Endothelial cell of umbilical vein (primary cell): ENCODE data around the gene C3orf20. TPM values are rescaled to one million over a fixed set of nuclear protein-coding genes. Genes with fewer than 3 reads are reported as not detected.

Source experiments
- BruUV-seq: library from RNA; stranded (reverse); fragments of 400-500 nt; replicated peaks from 2 replicates; lab custom pipeline; 2021; lab: Mats Ljungman, UMichigan
- CTCF ChIA-PET: fragments of 300-600, 350-600 bp; sonication (Branson Sonifier 250); formaldehyde crosslinking; loops from one replicate; lab custom pipeline; 2021; ENCODE audit warnings: antibody characterized with exemption, inconsistent platforms; lab: Charles Lee
- POLR2A ChIA-PET: fragments of 300-600, 350-600 bp; sonication (Branson Sonifier 250); formaldehyde crosslinking; loops from one replicate; lab custom pipeline; 2021; ENCODE audit warnings: antibody characterized with exemption, inconsistent platforms; lab: Charles Lee
- DNase-seq: peaks from one replicate; pipeline ENCODE4 v3.0.0-alpha.2; 2011; ENCODE audit warnings: low read depth, low spot score
- FAIRE-seq: peaks from 2 replicates; lab custom pipeline; 2011; peaks lifted over from hg19 to GRCh38; lab: Jason Lieb, UNC
- H2AFZ ChIP-seq: 2 replicates; pipeline ENCODE4 v1.6.0; 2012; ENCODE audit warnings: low read depth, low read length, control low read depth, inconsistent platforms
- H3K27ac ChIP-seq: 2 replicates; pipeline ENCODE4 v1.5.1; 2011; ENCODE audit warnings: low read depth, mild to moderate bottlenecking, control low read depth, low read length, moderate library complexity; ENCODE audit not compliant: insufficient read depth
- H3K27me3 ChIP-seq, 2 experiments: 2 replicates each; pipeline versions ENCODE4 v1.6.0 to v1.6.1; 2011; ENCODE audit warnings: low read length in 2 of 2, mixed read lengths in 1 of 2; ENCODE audit not compliant: control insufficient read depth in 2 of 2, insufficient read depth in 2 of 2
- H3K36me3 ChIP-seq, 2 experiments: 2 replicates in 1 of 2; 3 replicates in 1 of 2; pipeline ENCODE4 v1.5.1; 2011; ENCODE audit warnings: low read length in 2 of 2, mild to moderate bottlenecking in 1 of 2, moderate library complexity in 1 of 2; ENCODE audit not compliant: control insufficient read depth in 2 of 2, insufficient read depth in 2 of 2; ENCODE audit errors: extremely low read depth in 1 of 2
- H3K4me1 ChIP-seq: 3 replicates; pipeline ENCODE4 v1.5.1; 2011; ENCODE audit warnings: mild to moderate bottlenecking, low read length; ENCODE audit not compliant: control insufficient read depth, insufficient read depth; ENCODE audit errors: extremely low read depth
- H3K4me2 ChIP-seq: 2 replicates; pipeline ENCODE4 v1.6.1; 2011; ENCODE audit warnings: low read length, control low read depth, mixed read lengths; ENCODE audit not compliant: insufficient read depth
- H3K4me3 ChIP-seq, 3 experiments: fragments of 200-600 bp in 1 of 3; sonication (generic), shearing (Covaris generic) in 1 of 3; replicated peaks in 1 of 3; 2 replicates each; pipeline ENCODE4 v1.5.1; 2011 to 2016; ENCODE audit warnings: control low read depth in 3 of 3, low read length in 3 of 3, mild to moderate bottlenecking in 2 of 3, inconsistent platforms in 1 of 3, low read depth in 1 of 3, moderate library complexity in 1 of 3; ENCODE audit not compliant: insufficient read depth in 1 of 3
- H3K79me2 ChIP-seq: 2 replicates; pipeline ENCODE4 v1.6.0; 2012; ENCODE audit warnings: low read length, inconsistent platforms; ENCODE audit not compliant: control insufficient read depth, insufficient read depth
- H3K9ac ChIP-seq: replicated peaks from 2 replicates; pipeline ENCODE3; 2011; ENCODE audit warnings: low read length, control low read depth; ENCODE audit not compliant: insufficient read depth; ENCODE audit errors: extremely low read depth
- H3K9me1 ChIP-seq: replicated peaks from 3 replicates; pipeline ENCODE4 v1.6.0; 2011; ENCODE audit warnings: mild to moderate bottlenecking, low read length; ENCODE audit not compliant: control insufficient read depth, insufficient read depth; ENCODE audit errors: extremely low read depth
- H3K9me3 ChIP-seq: replicated peaks from 2 replicates; pipeline ENCODE4 v1.5.1; 2012; ENCODE audit warnings: low read length, inconsistent platforms; ENCODE audit not compliant: control insufficient read depth, insufficient read depth
- H4K20me1 ChIP-seq: replicated peaks from 2 replicates; pipeline ENCODE3; 2011; ENCODE audit warnings: mild to moderate bottlenecking, low read length; ENCODE audit not compliant: control insufficient read depth, insufficient read depth; ENCODE audit errors: extremely low read depth
- CTCF ChIP-seq, 2 donors: IDR thresholded peaks; 1 replicate in 1 of 2; 2 replicates in 1 of 2; pipeline ENCODE4 v1.5.1; 2011; ENCODE audit warnings: low read length in 2 of 2, mild to moderate bottlenecking in 2 of 2, moderate library complexity in 2 of 2, control low read depth in 1 of 2, inconsistent platforms in 1 of 2, low read depth in 1 of 2; ENCODE audit not compliant: insufficient read depth in 1 of 2; ENCODE audit errors: extremely low read depth in 1 of 2
- EZH2 ChIP-seq: IDR thresholded peaks from 2 replicates; pipeline ENCODE4 v1.6.1; 2012; ENCODE audit warnings: borderline replicate concordance, low read depth, mild to moderate bottlenecking, moderate library complexity, low read length, inconsistent platforms; ENCODE audit not compliant: severe bottlenecking
- FOS ChIP-seq: IDR thresholded peaks from 2 replicates; pipeline ENCODE4 v1.6.1; 2011; ENCODE audit warnings: mild to moderate bottlenecking, low read length, moderate library complexity, borderline replicate concordance; ENCODE audit not compliant: insufficient read depth
- GATA2 ChIP-seq: IDR thresholded peaks from 2 replicates; pipeline ENCODE4 v1.7.0; 2011; ENCODE audit warnings: low read depth, mild to moderate bottlenecking, moderate library complexity, mixed read lengths, low read length; ENCODE audit not compliant: insufficient read length, insufficient read depth
- JUN ChIP-seq: IDR thresholded peaks from 2 replicates; pipeline ENCODE4 v1.6.1; 2011; ENCODE audit warnings: borderline replicate concordance, low read depth; ENCODE audit not compliant: insufficient read length, insufficient read depth
- MAX ChIP-seq: IDR thresholded peaks from 2 replicates; pipeline ENCODE4 v1.6.1; 2011; ENCODE audit not compliant: insufficient read depth, insufficient read length
- MYC ChIP-seq: IDR thresholded peaks from one replicate; pipeline ENCODE4 v1.6.1; 2011; ENCODE audit warnings: mild to moderate bottlenecking, low read depth, low read length
- POLR2A ChIP-seq: IDR thresholded peaks from 2 replicates; pipeline ENCODE4 v1.6.1; 2012; ENCODE audit warnings: low read depth, mild to moderate bottlenecking, control low read depth, low read length
- POLR2AphosphoS5 ChIP-seq: IDR thresholded peaks from 2 replicates; pipeline ENCODE4 v1.6.1; 2012; ENCODE audit warnings: low read depth, mild to moderate bottlenecking, control low read depth, low read length, moderate library complexity; ENCODE audit not compliant: insufficient read depth
- dilution Hi-C: fragments of 300-500 bp; cut with MboI; formaldehyde crosslinking; loops from one replicate; pipeline ENCODE4 v1.15.0; 2019; ENCODE audit warnings: low sequenced_read_pairs; ENCODE audit not compliant: extremely low pct_ligation_motif_present
- intact Hi-C: fragments of 100-400 bp; cut with micrococcal nuclease; formaldehyde crosslinking; loops from one replicate; pipeline ENCODE4 v1.10.0; 2022
- polyA plus RNA-seq, 4 experiments: library from polyadenylated mRNA; depleted of rRNA in 3 of 4; stranded (reverse) in 3 of 4; unstranded in 1 of 4; fragments of >200 nt; gene quantifications; 2 replicates each; pipeline versions ENCODE4 v1.2.1 to v1.2.3, GENCODE V29; 2011 to 2012; ENCODE audit warnings: missing spikeins in 1 of 4
- total RNA-seq: library from RNA; stranded (reverse); gene quantifications from 2 replicates; pipeline ENCODE4 v1.2.3, GENCODE V29; 2021

The C3orf20 gene
- total and polyA plus RNA-seq, 2 donors (not counting 3 experiments of a cell fraction or from before 2014, with no cell fraction given): not detected

- Histone ChIP-seq H3K27me3 (no peaks in the 10 kb centered on the region), H3K79me2 (no peaks in the 10 kb centered on the region), H3K27ac (no peak overlapping the region), H3K4me3 (no peak overlapping the region), H4K20me1 (no peaks in the 10 kb centered on the region), H3K9me1 (no peaks in the 10 kb centered on the region), H3K4me2 (no peak overlapping the region), H3K9ac (no peak overlapping the region), H2AFZ (no peak overlapping the region), H3K9me3 (no peaks in the 10 kb centered on the region), H3K36me3 (peaks cover 20 to 53% of the 10 kb centered on the region in 2 experiments), H3K4me1 (peaks cover under 1% of the 10 kb centered on the region)
- BruUV-seq: no TSS peak
- no peak for TF ChIP-seq FOS
- POLR2A ChIA-PET: no interaction called here
- intact Hi-C loops (no loop called here), dilution Hi-C loops (no loop called here)
- no peak for FAIRE-seq
- no peak for DNase-seq
- CTCF ChIA-PET: interaction anchor here (1.0 kb wide), 1 partner anchor 15 kb away, joined by 3 read pairs; no protein-coding TSS in a partner anchor
Measured at GRCh38 chr3:14658978-14659377, 16.0 kb upstream of the C3orf20 start.

- Histone ChIP-seq H3K9me3 (no peaks in the 10 kb centered on the region), H3K27me3 (no peaks in the 10 kb centered on the region), H3K36me3 (peaks cover 20 to 62% of the 10 kb centered on the region in 2 experiments), H4K20me1 (no peaks in the 10 kb centered on the region), H2AFZ (no peak overlapping the region), H3K27ac (no peak overlapping the region), H3K79me2 (no peaks in the 10 kb centered on the region), H3K4me2 (no peak overlapping the region), H3K9me1 (no peaks in the 10 kb centered on the region), H3K4me1 (no peaks in the 10 kb centered on the region), H3K9ac (no peak overlapping the region), H3K4me3 (no peak overlapping the region)
- POLR2A ChIA-PET: no interaction called here
- intact Hi-C loops (no loop called here), dilution Hi-C loops (no loop called here)
- CTCF ChIA-PET: interaction anchor here (1.5 kb wide), 2 partner anchors 8 to 57 kb away, joined by 3 to 4 read pairs; no protein-coding TSS in a partner anchor
- no TSS peak for BruUV-seq
- DNase-seq: no peak
- no peak for FAIRE-seq
- TF ChIP-seq POLR2AphosphoS5 (no peak), MYC (no peak), EZH2 (no peak), GATA2 (no peak), FOS (no peak), POLR2A (no peak), CTCF (IDR thresholded peaks at IDR 0.05; ENCODE audit: extremely low read depth in 1 of 2, insufficient read depth in 1 of 2, low read depth in 1 of 2, low read length in 2 of 2) (no peak), JUN (no peak), MAX (no peak)
Measured at GRCh38 chr3:14660942-14661341, 14.0 kb upstream of the C3orf20 start.
